ENCODE data around the gene AGBL4.

AGBL4 gene

GRCh38 chr1:48499211-48499735 is 1524.5 kb downstream of the AGBL4 start:
- Mint-ChIP-seq H3K27me3 (peaks cover 5% of the 10 kb centered on the region), H3K4me1 (peaks cover 3% of the 10 kb centered on the region), H3K36me3 (no peaks in the 10 kb centered on the region), H3K4me3 (no peak overlapping the region), H3K27ac (no peak overlapping the region), H3K9me3 (no peaks in the 10 kb centered on the region)
- DNase-seq = no peak
- CTCF ChIA-PET = interaction anchor here (1.8 kb wide), 2 partner anchors 9 to 32 kb away, joined by 3 to 5 read pairs; no protein-coding TSS in a partner anchor

DNA sequence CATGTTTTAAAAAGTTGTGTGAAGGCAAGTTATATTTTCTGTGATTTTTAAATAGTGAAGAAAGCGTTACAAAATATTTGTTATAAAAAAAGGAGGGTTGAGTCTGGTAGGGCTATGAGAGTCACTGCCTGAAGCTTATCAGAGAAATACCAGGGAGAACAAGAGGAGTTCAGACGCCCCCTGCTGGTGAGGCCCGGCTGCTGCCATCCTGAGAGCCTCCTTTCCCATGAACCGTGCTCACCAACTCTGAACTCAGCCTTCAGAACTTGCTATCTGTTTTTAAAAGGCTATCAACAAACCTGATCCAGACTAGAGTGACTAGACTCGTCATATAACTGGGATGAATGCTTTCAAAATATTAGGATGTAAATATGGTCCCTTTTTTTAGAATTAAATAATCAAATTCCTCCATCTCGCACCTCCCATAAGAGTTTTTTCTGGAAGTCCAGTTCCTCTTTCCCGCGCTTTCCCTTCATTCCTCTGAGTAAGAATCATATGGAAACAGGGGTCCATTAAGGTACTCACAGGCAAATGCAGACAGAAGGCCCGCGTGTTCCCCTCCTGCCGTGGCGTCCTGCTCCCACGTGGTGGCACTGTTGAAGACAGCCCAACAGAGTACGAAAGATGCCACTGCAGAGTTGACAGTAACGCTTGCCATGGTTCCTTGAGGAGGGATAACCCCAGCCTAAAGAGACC is 1525.5 kb downstream of the AGBL4 start:
- no peak overlapping the region for H3K4me3 Mint-ChIP-seq
- no peaks in the 10 kb centered on the region for H3K36me3 Mint-ChIP-seq
- peak; percentile 79 for DNase-seq
- H3K27ac Mint-ChIP-seq = no peak overlapping the region
- peaks cover 5% of the 10 kb centered on the region for H3K27me3 Mint-ChIP-seq
- CTCF ChIA-PET = interaction anchor here (0.7 to 1.8 kb wide), 14 partner anchors 11 to 405 kb away, joined by 3 to 8 read pairs (median 4); partner anchors contain the start of gene SPATA6
- H3K9me3 Mint-ChIP-seq = no peaks in the 10 kb centered on the region
- H3K4me1 Mint-ChIP-seq = peaks cover 3% of the 10 kb centered on the region

DNA sequence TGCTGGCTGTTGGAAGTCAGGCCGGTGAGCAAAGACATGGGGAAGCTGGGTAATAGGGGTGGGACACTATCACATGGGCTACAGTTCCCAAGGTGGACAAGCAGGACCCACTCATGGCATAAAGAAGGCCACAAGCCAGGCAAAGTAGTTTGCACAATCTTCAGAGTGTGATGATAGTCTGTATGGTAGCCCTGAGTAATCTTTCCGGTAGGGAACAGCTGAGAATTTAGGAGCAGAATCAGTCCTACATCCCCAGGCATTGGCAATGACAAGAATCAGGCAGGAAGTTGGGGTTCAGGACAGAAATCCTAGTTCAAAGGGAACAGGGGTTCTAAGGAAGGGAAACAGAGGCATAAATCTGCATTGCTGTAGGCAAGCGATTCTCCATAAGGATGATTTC is 1527.8 kb downstream of the AGBL4 start:
- no peak overlapping the region for H3K27ac Mint-ChIP-seq
- H3K36me3 Mint-ChIP-seq = no peaks in the 10 kb centered on the region
- no peak overlapping the region for H3K4me3 Mint-ChIP-seq
- CTCF ChIA-PET = no interaction called here
- DNase-seq = no peak
- no peaks in the 10 kb centered on the region for H3K9me3 Mint-ChIP-seq
- H3K4me1 Mint-ChIP-seq = peaks cover 3% of the 10 kb centered on the region
- H3K27me3 Mint-ChIP-seq = peaks cover 11% of the 10 kb centered on the region

DNA sequence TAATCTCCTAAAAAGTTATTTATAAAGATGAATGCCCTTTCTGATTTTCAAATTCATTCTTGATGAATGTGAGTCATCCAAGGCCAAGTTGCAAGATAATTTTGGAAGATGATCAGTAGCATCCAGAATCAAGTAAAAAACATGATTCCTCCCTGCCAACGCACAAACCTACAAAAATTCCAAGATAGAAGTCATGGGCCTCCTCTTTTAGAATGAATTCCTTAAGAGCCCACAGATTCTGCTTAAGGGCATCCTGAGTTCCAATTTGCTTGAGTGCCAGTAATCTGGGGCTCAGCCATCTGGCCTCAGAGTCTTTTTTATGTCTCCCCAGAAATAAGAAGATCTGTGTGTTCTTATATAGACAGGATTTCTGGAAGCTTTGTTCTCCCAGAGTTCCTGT is 1528.6 kb downstream of the AGBL4 start:
- H3K27me3 Mint-ChIP-seq = peaks cover 11% of the 10 kb centered on the region
- H3K4me1 Mint-ChIP-seq = peaks cover 3% of the 10 kb centered on the region
- no peaks in the 10 kb centered on the region for H3K9me3 Mint-ChIP-seq
- no peaks in the 10 kb centered on the region for H3K36me3 Mint-ChIP-seq
- CTCF ChIA-PET = no interaction called here
- DNase-seq = no peak
- H3K27ac Mint-ChIP-seq = no peak overlapping the region
- H3K4me3 Mint-ChIP-seq = no peak overlapping the region

GRCh38 chr1:48493970-48494769 is 1529.6 kb downstream of the AGBL4 start:
- peaks cover 11% of the 10 kb centered on the region for H3K27me3 Mint-ChIP-seq
- DNase-seq = no peak
- no peaks in the 10 kb centered on the region for H3K36me3 Mint-ChIP-seq
- no peak overlapping the region for H3K27ac Mint-ChIP-seq
- H3K4me1 Mint-ChIP-seq = peaks cover 3% of the 10 kb centered on the region
- no peak overlapping the region for H3K4me3 Mint-ChIP-seq
- H3K9me3 Mint-ChIP-seq = no peaks in the 10 kb centered on the region
- CTCF ChIA-PET = no interaction called here

DNA sequence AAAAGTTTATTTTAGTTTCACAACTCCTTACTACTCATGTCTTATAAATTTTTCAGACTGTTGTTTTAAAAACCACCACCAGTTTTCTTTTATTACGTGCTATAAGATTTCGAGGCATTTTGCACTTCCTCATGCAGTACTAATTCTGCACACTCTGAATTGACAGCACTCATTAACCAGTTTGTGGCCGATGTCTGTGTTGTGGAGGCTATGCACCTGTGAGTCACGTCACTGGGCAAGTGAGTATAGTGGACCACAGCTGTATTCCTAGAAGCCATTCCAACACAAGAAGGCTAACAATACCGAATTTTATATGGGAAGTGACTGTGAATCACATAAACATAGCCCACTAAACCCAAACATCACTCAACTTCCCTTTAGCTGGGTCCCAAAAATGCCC is 1530.7 kb downstream of the AGBL4 start:
- no peak for DNase-seq
- Mint-ChIP-seq H3K27ac (no peak overlapping the region), H3K27me3 (peaks cover 5% of the 10 kb centered on the region), H3K9me3 (no peaks in the 10 kb centered on the region), H3K36me3 (no peaks in the 10 kb centered on the region), H3K4me3 (no peak overlapping the region), H3K4me1 (no peaks in the 10 kb centered on the region)
- CTCF ChIA-PET = no interaction called here

DNA sequence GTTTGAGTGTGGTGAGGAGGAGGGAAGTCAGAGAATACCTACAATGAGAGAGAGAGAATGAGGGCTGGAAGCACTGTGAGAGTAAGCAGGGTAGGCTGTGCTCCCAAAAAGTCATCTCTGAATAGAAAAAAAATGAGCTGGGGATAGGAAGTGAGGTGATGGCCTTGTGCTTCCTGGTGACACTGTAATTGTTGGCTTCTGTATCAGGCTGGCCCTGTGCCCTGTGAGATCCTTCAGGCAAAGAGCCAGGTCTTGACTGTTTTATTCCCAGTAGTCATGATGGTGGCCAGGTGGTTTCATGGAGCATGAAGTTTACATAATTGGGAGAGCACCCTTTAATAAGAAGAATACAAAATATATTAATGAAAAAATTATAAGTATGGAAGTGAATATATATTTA is 1531.4 kb downstream of the AGBL4 start:
- DNase-seq = no peak
- Mint-ChIP-seq H3K4me1 (no peaks in the 10 kb centered on the region), H3K36me3 (no peaks in the 10 kb centered on the region), H3K27me3 (peaks cover 5% of the 10 kb centered on the region), H3K9me3 (no peaks in the 10 kb centered on the region), H3K27ac (no peak overlapping the region), H3K4me3 (no peak overlapping the region)
- CTCF ChIA-PET = no interaction called here

DNA sequence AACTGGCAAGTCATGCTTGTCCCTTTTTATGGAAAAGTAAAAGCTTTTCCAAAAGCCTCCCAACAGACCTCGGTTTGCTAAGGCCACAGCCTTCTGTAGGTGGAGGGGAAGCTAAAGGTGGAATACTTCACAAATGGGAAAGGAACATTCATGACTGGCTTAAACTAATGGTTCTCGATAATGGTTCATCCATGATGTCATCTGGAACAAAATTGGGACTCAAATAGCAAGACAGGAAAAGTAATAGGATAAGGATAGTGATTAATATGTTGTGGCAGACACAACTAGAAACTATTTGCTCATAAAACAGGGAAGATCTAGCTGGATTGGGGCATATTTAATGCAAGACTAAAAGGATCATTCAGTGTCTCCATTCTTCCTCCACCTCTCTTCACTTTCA is 1535.0 kb downstream of the AGBL4 start:
- Mint-ChIP-seq H3K4me1 (no peaks in the 10 kb centered on the region), H3K27ac (no peak overlapping the region), H3K4me3 (no peak overlapping the region), H3K27me3 (peaks cover 5% of the 10 kb centered on the region), H3K36me3 (no peaks in the 10 kb centered on the region), H3K9me3 (no peaks in the 10 kb centered on the region)
- CTCF ChIA-PET = no interaction called here
- no peak for DNase-seq
